ENCODE measurements around the gene GCSAM. TPM values are rescaled to one million over a fixed set of nuclear protein-coding genes. Genes with fewer than 3 reads are reported as not detected.

Gene GCSAM, protein sequence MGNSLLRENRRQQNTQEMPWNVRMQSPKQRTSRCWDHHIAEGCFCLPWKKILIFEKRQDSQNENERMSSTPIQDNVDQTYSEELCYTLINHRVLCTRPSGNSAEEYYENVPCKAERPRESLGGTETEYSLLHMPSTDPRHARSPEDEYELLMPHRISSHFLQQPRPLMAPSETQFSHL
- total RNA-seq (12.6 and 14.9 TPM in 2 replicates), polyA plus RNA-seq (16.9 and 24.6 TPM in 2 replicates), polyA minus RNA-seq (10.6 and 18.8 TPM in 2 replicates)
- total RNA-seq (2013) = 28.5 TPM

DNA sequence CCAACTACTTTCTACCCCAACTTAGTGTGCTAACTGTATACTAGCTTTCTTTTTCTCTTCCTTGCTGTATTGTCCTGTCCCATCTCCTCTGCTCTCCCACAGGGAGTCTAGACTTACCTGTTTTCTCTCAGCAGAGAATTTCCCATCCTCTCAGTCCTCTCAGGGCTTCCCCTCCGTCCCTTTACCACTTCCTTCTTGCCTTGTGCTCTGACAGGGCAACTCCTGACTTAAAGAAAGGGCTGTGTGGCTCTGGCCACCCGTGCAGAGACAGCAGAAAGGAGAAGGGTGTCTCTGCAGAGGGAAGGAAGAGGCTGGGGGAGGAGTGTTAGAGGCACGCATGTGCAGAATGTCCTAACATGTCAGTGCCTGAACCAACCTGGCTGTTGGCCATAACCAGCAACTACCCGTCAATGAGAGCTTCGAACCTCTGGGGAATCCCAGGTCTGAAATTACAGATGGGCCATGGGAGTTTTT lies at the start of gene GCSAM:
GCSAM (minus strand) TSS at position 274 of the 474 bp plus-strand sequence; CDS start at position 146, 128 bp downstream.
- Histone ChIP-seq H3K27me3 (replicated peaks in 1 of 4; ENCODE audit: control extremely low read depth in 1 of 4, control insufficient read depth in 3 of 4, insufficient read depth in 4 of 4, low read length in 3 of 4) (no peaks in the 10 kb centered on the region), H3K4me3 (ENCODE audit: control extremely low read depth in 1 of 5, extremely low read depth in 1 of 5, insufficient read depth in 1 of 5, low read depth in 2 of 5, low read length in 4 of 5) (peak within 1 kb of the TSS; percentile 32 to 81 (median 59)), H4K20me1 (ENCODE audit: control insufficient read depth, insufficient read depth, low read length, poor library complexity, severe bottlenecking) (no peaks in the 10 kb centered on the region), H2AFZ (ENCODE audit: insufficient read depth, low read depth, low read length, poor library complexity, severe bottlenecking) (peak within 1 kb of the TSS; percentile 40), H3K9ac (ENCODE audit: low read length) (peak within 1 kb of the TSS; percentile 69), H3K79me2 (ENCODE audit: control insufficient read depth, insufficient read depth, low read length) (peaks cover 15% of the 10 kb centered on the region), H3K36me3 (replicated peaks in 1 of 2; ENCODE audit: control extremely low read depth in 1 of 2, control insufficient read depth in 1 of 2, extremely low read depth in 1 of 2, insufficient read depth in 2 of 2, low read length in 1 of 2) (no peaks in the 10 kb centered on the region), H3K4me2 (replicated peaks; ENCODE audit: low read depth, low read length, poor library complexity, severe bottlenecking) (peak within 1 kb of the TSS; percentile 78), H3K27ac (ENCODE audit: low read length in 2 of 2) (peak within 1 kb of the TSS; percentile 66 to 90), H3K9me3 (ENCODE audit: control extremely low read depth in 1 of 3, control insufficient read depth in 2 of 3, insufficient read depth in 1 of 3, low read length in 2 of 3) (no peaks in the 10 kb centered on the region), H3K4me1 (ENCODE audit: control insufficient read depth in 2 of 2, insufficient read depth in 2 of 2, low read length in 2 of 2) (peaks cover 80 to 85% of the 10 kb centered on the region in 2 donors)
- CTCF ChIA-PET = interaction anchor here (0.8 to 2.5 kb wide), 5 partner anchors 14 to 161 kb away, joined by 3 to 15 read pairs (median 6); partner anchors contain the start of gene SLC9C1
- DNase-seq = peak; percentile 91
- H3K9me3 Mint-ChIP-seq (ENCODE audit: insufficient read depth) = no peaks in the 10 kb centered on the region
- WGBS (ENCODE audit: insufficient coverage) = 0% methylated on average over 3 of the region's 5 CpGs
- H3K27me3 Mint-ChIP-seq = no peaks in the 10 kb centered on the region
- H3K27ac Mint-ChIP-seq = peak within 1 kb of the TSS; percentile 96
- POLR2A ChIA-PET = no interaction called here
- intact Hi-C loops (cut with micrococcal nuclease) = loop anchor here (1.0 to 5.0 kb wide), 3 partner anchors 15 to 859 kb away; partner anchors contain the start of gene GTPBP8
- H3K4me1 Mint-ChIP-seq = peaks cover 89% of the 10 kb centered on the region
- no peak for TF ChIP-seq EZH2 (IDR thresholded peaks at IDR 0.05; ENCODE audit: borderline replicate concordance, insufficient read depth, low read depth, low read length, poor library complexity, severe bottlenecking)
- TF ChIP-seq, protein P1, sequence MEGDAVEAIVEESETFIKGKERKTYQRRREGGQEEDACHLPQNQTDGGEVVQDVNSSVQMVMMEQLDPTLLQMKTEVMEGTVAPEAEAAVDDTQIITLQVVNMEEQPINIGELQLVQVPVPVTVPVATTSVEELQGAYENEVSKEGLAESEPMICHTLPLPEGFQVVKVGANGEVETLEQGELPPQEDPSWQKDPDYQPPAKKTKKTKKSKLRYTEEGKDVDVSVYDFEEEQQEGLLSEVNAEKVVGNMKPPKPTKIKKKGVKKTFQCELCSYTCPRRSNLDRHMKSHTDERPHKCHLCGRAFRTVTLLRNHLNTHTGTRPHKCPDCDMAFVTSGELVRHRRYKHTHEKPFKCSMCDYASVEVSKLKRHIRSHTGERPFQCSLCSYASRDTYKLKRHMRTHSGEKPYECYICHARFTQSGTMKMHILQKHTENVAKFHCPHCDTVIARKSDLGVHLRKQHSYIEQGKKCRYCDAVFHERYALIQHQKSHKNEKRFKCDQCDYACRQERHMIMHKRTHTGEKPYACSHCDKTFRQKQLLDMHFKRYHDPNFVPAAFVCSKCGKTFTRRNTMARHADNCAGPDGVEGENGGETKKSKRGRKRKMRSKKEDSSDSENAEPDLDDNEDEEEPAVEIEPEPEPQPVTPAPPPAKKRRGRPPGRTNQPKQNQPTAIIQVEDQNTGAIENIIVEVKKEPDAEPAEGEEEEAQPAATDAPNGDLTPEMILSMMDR (IDR thresholded peaks at IDR 0.05) = no peak
- peak within 1 kb of the TSS; percentile 92 for H3K4me3 Mint-ChIP-seq
- peak; percentile 75 for ATAC-seq (ENCODE audit: low read depth)

DNA sequence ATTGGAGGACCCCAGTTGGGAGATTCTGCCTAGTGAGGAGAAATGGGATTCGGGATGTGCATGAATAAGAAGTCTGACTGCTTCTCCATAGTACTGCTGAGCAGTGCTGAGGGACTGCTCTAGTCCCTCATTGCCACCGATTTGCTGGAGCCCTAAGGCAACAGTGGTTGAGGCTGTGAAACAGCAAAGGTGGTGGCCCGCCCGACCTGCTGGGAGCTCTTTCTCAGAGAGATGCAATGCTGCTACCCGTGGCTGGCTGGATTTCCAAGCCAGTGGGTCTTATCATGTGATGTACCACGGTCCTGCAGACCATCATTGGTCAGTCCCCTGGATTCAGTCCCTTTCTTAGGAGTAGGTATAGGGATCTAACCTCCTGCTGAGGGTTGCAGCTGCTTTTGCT lies 42.6 kb upstream of the GCSAM start:
- peaks cover 2% of the 10 kb centered on the region for H3K9me3 Mint-ChIP-seq (ENCODE audit: insufficient read depth)
- ChIA-PET POLR2A (no interaction called here), CTCF (no interaction called here)
- no peak overlapping the region for H3K4me3 ChIP-seq (ENCODE audit: control extremely low read depth in 1 of 5, extremely low read depth in 1 of 5, insufficient read depth in 1 of 5, low read depth in 2 of 5, low read length in 4 of 5)
- H4K20me1 ChIP-seq (ENCODE audit: control insufficient read depth, insufficient read depth, low read length, poor library complexity, severe bottlenecking) = no peaks in the 10 kb centered on the region
- no peak for DNase-seq
- H3K9me3 ChIP-seq (ENCODE audit: control extremely low read depth in 1 of 3, control insufficient read depth in 2 of 3, insufficient read depth in 1 of 3, low read length in 2 of 3) = peaks cover 0 to 5% (median 0%) of the 10 kb centered on the region in 3 donors
- H3K27me3 ChIP-seq (replicated peaks in 1 of 4; ENCODE audit: control extremely low read depth in 1 of 4, control insufficient read depth in 3 of 4, insufficient read depth in 4 of 4, low read length in 3 of 4) = no peaks in the 10 kb centered on the region
- no peak overlapping the region for H3K4me3 Mint-ChIP-seq
- H3K36me3 ChIP-seq (replicated peaks in 1 of 2; ENCODE audit: control extremely low read depth in 1 of 2, control insufficient read depth in 1 of 2, extremely low read depth in 1 of 2, insufficient read depth in 2 of 2, low read length in 1 of 2) = no peaks in the 10 kb centered on the region
- TF ChIP-seq, protein P1 (IDR thresholded peaks at IDR 0.05) = no peak
- TF ChIP-seq EZH2 (IDR thresholded peaks at IDR 0.05; ENCODE audit: borderline replicate concordance, insufficient read depth, low read depth, low read length, poor library complexity, severe bottlenecking) = no peak
- H3K27me3 Mint-ChIP-seq = no peaks in the 10 kb centered on the region
- no peaks in the 10 kb centered on the region for H3K79me2 ChIP-seq (ENCODE audit: control insufficient read depth, insufficient read depth, low read length)
- no peak overlapping the region for H3K4me2 ChIP-seq (replicated peaks; ENCODE audit: low read depth, low read length, poor library complexity, severe bottlenecking)
- no peak overlapping the region for H2AFZ ChIP-seq (ENCODE audit: insufficient read depth, low read depth, low read length, poor library complexity, severe bottlenecking)
- H3K27ac Mint-ChIP-seq = no peak overlapping the region
- intact Hi-C loops (cut with micrococcal nuclease) = no loop called here
- H3K4me1 ChIP-seq (ENCODE audit: control insufficient read depth in 2 of 2, insufficient read depth in 2 of 2, low read length in 2 of 2) = no peaks in the 10 kb centered on the region
- 100% methylated on average over 6 of the region's 6 CpGs for WGBS (ENCODE audit: insufficient coverage)
- no peak overlapping the region for H3K27ac ChIP-seq (ENCODE audit: low read length in 2 of 2)
- no peaks in the 10 kb centered on the region for H3K4me1 Mint-ChIP-seq
- H3K9ac ChIP-seq (ENCODE audit: low read length) = no peak overlapping the region
- no peak for ATAC-seq (ENCODE audit: low read depth)

Measured in B cell (primary cell).